ENCODE measurements around the gene MPP2. TPM values are rescaled to one million over a fixed set of nuclear protein-coding genes. Genes with fewer than 3 reads are reported as not detected.

The MPP2 gene
- total and polyA plus RNA-seq, 2 of the 13 experiments (the other 11 are each of a cell fraction or from before 2014, with no cell fraction given): 0.20 to 1.7 TPM

GRCh38 chr17:43932923-43933322 lies 25.6 kb upstream of the MPP2 start:
- H3K27ac ChIP-seq (ENCODE audit: extremely low read length, insufficient read depth, low read length): no peak overlapping the region
- no peak overlapping the region for H3K4me2 ChIP-seq (ENCODE audit: low read depth, low read length)
- no peak for ATAC-seq
- no peak for FAIRE-seq
- 66% methylated on average over 4 of the region's 4 CpGs for WGBS (ENCODE audit: low lambda C conversion rate)
- ChIA-PET POLR2A (no interaction called here), CTCF (ENCODE audit: low intra/inter-chr PET ratio, low total read pairs) (no interaction called here)
- H3K36me3 ChIP-seq (replicated peaks in 1 of 2; ENCODE audit: control insufficient read depth in 1 of 2, insufficient read depth in 2 of 2, low read length in 2 of 2): no peaks in the 10 kb centered on the region
- H3K79me2 ChIP-seq (ENCODE audit: insufficient read depth, low read length): no peaks in the 10 kb centered on the region
- H3K4me1 ChIP-seq (ENCODE audit: insufficient read depth, low read length): peaks cover 35% of the 10 kb centered on the region
- no peak overlapping the region for H2AFZ ChIP-seq (ENCODE audit: low read length)
- H4K20me1 ChIP-seq (ENCODE audit: insufficient read depth, low read length): no peaks in the 10 kb centered on the region
- no peak for DNase-seq (ENCODE audit: low spot score)
- intact Hi-C loops (cut with micrococcal nuclease; ENCODE audit: unreplicated experiment): no loop called here
- TF ChIP-seq ZNF83 (CRISPR knock-in tag; IDR thresholded peaks at IDR 0.05; ENCODE audit: borderline replicate concordance): no peak
- no peak for TF ChIP-seq IKZF4 (CRISPR knock-in tag; IDR thresholded peaks at IDR 0.05; ENCODE audit: borderline replicate concordance, low read depth, not compliant biosample characterization)
- TF ChIP-seq ZBTB42 (CRISPR knock-in tag; IDR thresholded peaks at IDR 0.05): no peak
- no peaks in the 10 kb centered on the region for H3K9me3 ChIP-seq (ENCODE audit: low read length)
- peaks cover 5 to 50% of the 10 kb centered on the region in 2 experiments; a peak in 4 of 5 replicates for H3K27me3 ChIP-seq (ENCODE audit: control insufficient read depth in 1 of 2, insufficient read depth in 2 of 2, low read length in 2 of 2)
- no peak overlapping the region for H3K4me3 ChIP-seq (replicated peaks in 1 of 3; ENCODE audit: insufficient read depth in 1 of 3, low read depth in 2 of 3, low read length in 3 of 3)
- no TSS peak for BruUV-seq (replicated peaks)
- H3K9ac ChIP-seq (ENCODE audit: insufficient read depth, low read depth, low read length): no peak overlapping the region
- in situ Hi-C loops (cut with HindIII; ENCODE audit: extremely low pct_ligation_motif_present, low pct_unique_long_range_greater_than_20kb): no loop called here

GRCh38 chr17:43932357-43932756 lies 25.0 kb upstream of the MPP2 start:
- H4K20me1 ChIP-seq (ENCODE audit: insufficient read depth, low read length): no peaks in the 10 kb centered on the region
- TF ChIP-seq MAF1 (CRISPR knock-in tag; IDR thresholded peaks at IDR 0.05; ENCODE audit: borderline replicate concordance): no peak
- ATAC-seq: no peak

More at GRCh38 chr17:43932357-43932756, 25.0 kb upstream of the MPP2 start:
- H3K9ac ChIP-seq (ENCODE audit: insufficient read depth, low read depth, low read length): no peak overlapping the region
- H3K27ac ChIP-seq (ENCODE audit: extremely low read length, insufficient read depth, low read length): no peak overlapping the region
- ChIA-PET CTCF (ENCODE audit: low intra/inter-chr PET ratio, low total read pairs) (no interaction called here), POLR2A (no interaction called here)
- intact Hi-C loops (cut with micrococcal nuclease; ENCODE audit: unreplicated experiment) (no loop called here), in situ Hi-C loops (cut with HindIII; ENCODE audit: extremely low pct_ligation_motif_present, low pct_unique_long_range_greater_than_20kb) (no loop called here)
- H3K79me2 ChIP-seq (ENCODE audit: insufficient read depth, low read length): no peaks in the 10 kb centered on the region
- H3K36me3 ChIP-seq (replicated peaks in 1 of 2; ENCODE audit: control insufficient read depth in 1 of 2, insufficient read depth in 2 of 2, low read length in 2 of 2): no peaks in the 10 kb centered on the region
- H3K4me1 ChIP-seq (ENCODE audit: insufficient read depth, low read length): peaks cover 37% of the 10 kb centered on the region
- H3K4me2 ChIP-seq (ENCODE audit: low read depth, low read length): no peak overlapping the region
- H3K4me3 ChIP-seq (replicated peaks in 1 of 3; ENCODE audit: insufficient read depth in 1 of 3, low read depth in 2 of 3, low read length in 3 of 3): no peak overlapping the region
- H3K27me3 ChIP-seq (ENCODE audit: control insufficient read depth in 1 of 2, insufficient read depth in 2 of 2, low read length in 2 of 2): peaks cover 5 to 54% of the 10 kb centered on the region in 2 experiments; a peak in 4 of 5 replicates
- no TSS peak for BruUV-seq (replicated peaks)
- no peak for FAIRE-seq
- no peaks in the 10 kb centered on the region for H3K9me3 ChIP-seq (ENCODE audit: low read length)
- WGBS (ENCODE audit: low lambda C conversion rate): 61% methylated on average over 10 of the region's 10 CpGs
- H2AFZ ChIP-seq (ENCODE audit: low read length): no peak overlapping the region
- DNase-seq (ENCODE audit: low spot score): no peak

Measured in HepG2 (cell line).